Endodermal cell (in vitro differentiated cells): Measurements from ENCODE around the gene TEX2. TPM values are rescaled to one million over a fixed set of nuclear protein-coding genes. Genes with fewer than 3 reads are reported as not detected.

ENCODE experiments used
- DNase-seq: peaks from one replicate; pipeline ENCODE4 v3.0.0-alpha.2; 2017
- H3K27ac ChIP-seq: 2 replicates; pipeline ENCODE4 v1.5.1; 2013; ENCODE audit warnings: mild to moderate bottlenecking, low read depth, low read length, moderate library complexity
- H3K27me3 ChIP-seq: 2 replicates; pipeline ENCODE4 v1.6.1; 2013; ENCODE audit warnings: mild to moderate bottlenecking, low read length, moderate library complexity; ENCODE audit not compliant: insufficient read depth, control insufficient read depth, poor library complexity, severe bottlenecking
- H3K36me3 ChIP-seq: 2 replicates; pipeline ENCODE4 v1.7.0; 2013; ENCODE audit warnings: mild to moderate bottlenecking, low read length, moderate library complexity; ENCODE audit not compliant: control insufficient read depth, insufficient read depth
- H3K4me1 ChIP-seq: one replicate; pipeline ENCODE4 v1.7.0; 2013; ENCODE audit warnings: low read length; ENCODE audit not compliant: control insufficient read depth, insufficient read depth
- H3K4me3 ChIP-seq: 2 replicates; pipeline ENCODE4 v1.5.1; 2013; ENCODE audit warnings: mild to moderate bottlenecking, low read length, moderate library complexity
- H3K9ac ChIP-seq: 2 replicates; pipeline ENCODE4 v1.6.1; 2013; ENCODE audit warnings: mild to moderate bottlenecking, low read length, moderate library complexity; ENCODE audit not compliant: poor library complexity, severe bottlenecking; ENCODE audit errors: extremely low read depth
- H3K9me3 ChIP-seq: 2 replicates; pipeline ENCODE4 v1.6.1; 2013; ENCODE audit warnings: mild to moderate bottlenecking, low read length, moderate library complexity; ENCODE audit not compliant: control insufficient read depth
- H3K27ac Mint-ChIP-seq: 2 replicates; pipeline ENCODE4 v1.8.0; 2020; ENCODE audit warnings: mixed read lengths
- H3K27me3 Mint-ChIP-seq: 2 replicates; pipeline ENCODE4 v1.8.0; 2021; ENCODE audit warnings: mild to moderate bottlenecking, mixed read lengths; ENCODE audit not compliant: insufficient read depth
- H3K36me3 Mint-ChIP-seq: 2 replicates; pipeline ENCODE4 v1.8.0; 2020; ENCODE audit warnings: low read depth, mixed read lengths
- H3K4me1 Mint-ChIP-seq: 2 replicates; pipeline ENCODE4 v1.8.0; 2020; ENCODE audit warnings: mixed read lengths
- H3K4me3 Mint-ChIP-seq: 2 replicates; pipeline ENCODE4 v1.8.0; 2020; ENCODE audit warnings: mild to moderate bottlenecking, moderate library complexity, mixed read lengths
- H3K9me3 Mint-ChIP-seq: 2 replicates; pipeline ENCODE4 v1.8.0; 2020; ENCODE audit warnings: mild to moderate bottlenecking, mixed read lengths
- CTCF ChIP-seq: fragments of 200-600 bp; sonication (generic); conservative IDR thresholded peaks from 2 replicates; pipeline ENCODE4 v1.5.0; 2021; ENCODE audit warnings: antibody characterized with exemption, mild to moderate bottlenecking
- WGBS, 2 experiments: methylation state at CpG; one replicate each; pipeline versions ENCODE4 v1.1.5 to v1.1.7; 2013; ENCODE audit warnings: missing lambda C conversion rate in 2 of 2, mixed read lengths in 1 of 2; ENCODE audit not compliant: insufficient coverage in 1 of 2, insufficient read length in 1 of 2; 5-methylcytosine and 5-hydroxymethylcytosine counted together
- total RNA-seq, 2 donors: library from RNA; stranded (reverse); fragmentation: NEBNext Ultra II Directional in 1 of 2; extraction: Animal tissue kit (Norgen Biotek cat#: 25700) in 1 of 2; gene quantifications; 2 replicates in 1 of 2; 3 replicates in 1 of 2; pipeline ENCODE4 v1.2.1, GENCODE V29; 2021

TEX2 gene
- total RNA-seq, 2 donors from 2014 or later, result 11.6 to 13.1 TPM

DNA sequence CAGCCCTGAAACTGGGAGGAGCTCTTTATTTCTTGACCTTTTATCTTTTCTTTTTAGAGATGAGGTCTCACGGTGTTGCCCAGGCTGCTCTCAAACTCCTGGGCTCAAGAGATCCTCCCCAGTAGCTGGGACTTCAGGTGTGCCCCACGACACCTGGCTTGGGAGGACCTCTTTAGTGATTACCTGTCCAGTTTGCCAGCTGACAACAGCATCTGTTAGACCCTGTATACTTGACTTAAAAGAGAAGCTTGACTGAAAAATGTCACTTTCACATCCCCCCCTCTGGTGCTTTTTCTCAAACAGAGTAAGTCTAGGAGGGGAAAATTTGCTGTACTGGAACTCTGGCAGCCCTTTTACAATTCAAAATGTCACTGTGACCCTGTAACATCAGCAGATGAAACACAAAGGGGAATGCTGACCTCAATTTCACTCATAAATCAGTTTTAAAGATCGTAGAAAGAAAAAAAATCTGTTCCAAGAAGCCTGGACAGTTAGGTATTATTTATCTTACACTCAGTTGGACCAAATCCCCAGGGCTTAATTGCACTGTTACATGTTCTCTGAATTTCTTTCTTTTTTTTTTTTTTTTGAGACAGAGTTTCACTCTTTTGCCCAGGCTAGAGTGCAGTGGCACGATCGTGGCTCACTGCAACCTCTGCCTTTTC lies 131.3 kb downstream of the TEX2 start:
- peaks cover 23% of the 10 kb centered on the region for H3K27me3 ChIP-seq
- H3K36me3 ChIP-seq, result no peaks in the 10 kb centered on the region
- DNase-seq, result peak; percentile 43
- peaks cover 5% of the 10 kb centered on the region for H3K4me1 ChIP-seq
- no peaks in the 10 kb centered on the region for H3K9me3 ChIP-seq
- Mint-ChIP-seq H3K27ac (no peak overlapping the region), H3K27me3 (peaks cover 21% of the 10 kb centered on the region), H3K4me3 (no peak overlapping the region), H3K9me3 (no peaks in the 10 kb centered on the region), H3K36me3 (no peaks in the 10 kb centered on the region), H3K4me1 (peaks cover 5% of the 10 kb centered on the region)
- H3K4me3 ChIP-seq, result no peak overlapping the region
- WGBS, 2 experiments, result 90 to 91% methylated on average over 5 of the region's 5 CpGs
- no peak for TF ChIP-seq CTCF
- H3K27ac ChIP-seq, result no peak overlapping the region
- no peak overlapping the region for H3K9ac ChIP-seq

DNA sequence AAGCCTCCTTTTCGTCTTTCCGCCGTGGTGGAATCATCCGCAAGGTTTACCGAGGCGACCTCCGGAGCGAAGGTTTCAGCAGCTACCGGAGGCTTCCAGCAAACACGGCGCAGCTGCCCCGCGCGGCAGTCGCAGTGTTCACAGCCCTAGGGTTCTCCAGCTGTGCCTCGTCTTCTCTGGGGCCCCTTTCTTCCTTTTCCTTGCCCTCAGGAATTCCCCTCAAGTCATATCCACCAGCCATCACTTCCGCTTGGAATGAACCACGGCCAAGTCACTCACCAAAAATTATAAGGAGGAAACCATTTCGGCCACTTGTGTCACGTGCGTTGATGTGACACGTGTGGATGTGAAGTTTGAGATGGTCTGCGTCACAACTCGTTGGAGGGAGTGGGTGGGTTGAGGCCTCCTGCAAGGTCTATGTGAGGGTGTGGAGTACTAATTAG lies 132.5 kb downstream of the TEX2 start:
- H3K4me1 ChIP-seq, result peaks cover 5% of the 10 kb centered on the region
- H3K9ac ChIP-seq, result peak overlapping the region; percentile 9
- H3K36me3 Mint-ChIP-seq, result no peaks in the 10 kb centered on the region
- no peaks in the 10 kb centered on the region for H3K9me3 ChIP-seq
- peak overlapping the region; percentile 75 for H3K4me3 ChIP-seq
- H3K4me3 Mint-ChIP-seq, result peak overlapping the region; percentile 62
- H3K4me1 Mint-ChIP-seq, result peaks cover 5% of the 10 kb centered on the region
- WGBS, 2 experiments, result 41 to 47% methylated on average over 18 to 24 of the region's 24 CpGs
- no peaks in the 10 kb centered on the region for H3K9me3 Mint-ChIP-seq
- no peaks in the 10 kb centered on the region for H3K36me3 ChIP-seq
- TF ChIP-seq CTCF, result peak; percentile 0
- H3K27ac ChIP-seq, result no peak overlapping the region
- DNase-seq, result no peak
- H3K27me3 Mint-ChIP-seq, result peaks cover 21% of the 10 kb centered on the region
- peak overlapping the region; percentile 82 for H3K27ac Mint-ChIP-seq
- H3K27me3 ChIP-seq, result peaks cover 23% of the 10 kb centered on the region

DNA sequence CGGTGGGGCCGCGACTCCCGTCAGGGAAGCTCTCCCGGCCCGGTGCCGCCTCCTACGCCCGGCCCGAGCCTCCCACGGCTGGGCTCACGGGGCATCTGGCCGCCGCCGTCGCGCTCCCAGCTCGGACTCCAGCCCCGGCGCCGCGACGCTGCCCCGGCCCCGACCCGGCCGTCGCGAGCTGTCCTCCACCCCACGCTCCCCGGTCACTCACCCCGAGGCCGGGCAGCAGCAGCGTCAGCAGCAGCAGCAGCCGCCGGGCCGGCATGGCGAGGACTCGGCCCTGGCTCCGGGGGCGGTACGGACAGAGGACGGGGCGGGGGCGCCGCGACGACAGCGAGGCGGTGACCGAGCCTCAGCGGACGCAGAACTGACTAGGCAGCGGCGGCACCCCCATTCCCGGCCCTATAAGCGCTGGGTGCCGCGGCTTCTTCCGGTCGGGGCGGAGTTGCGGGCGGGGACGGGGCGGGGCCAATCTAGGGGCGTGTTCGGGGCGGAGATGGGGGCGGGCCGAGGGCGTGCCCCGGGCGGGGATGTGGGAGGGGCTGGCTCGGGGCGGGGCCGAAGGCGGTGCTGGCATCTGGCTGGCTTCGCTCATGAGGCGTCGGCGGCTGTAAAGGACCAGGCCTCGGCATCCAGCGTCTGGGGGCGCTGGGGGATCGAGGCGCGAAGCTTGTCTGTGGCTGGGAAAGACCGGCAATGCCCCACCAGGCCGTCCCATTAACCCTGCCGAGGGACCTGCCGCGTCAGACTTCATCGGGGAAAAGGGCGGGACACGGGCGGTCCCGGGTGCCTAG lies 133.1 kb downstream of the TEX2 start, which contains the start of gene ERN1:
Gene ERN1 (minus strand): TSS at position 380 of the 794 bp plus-strand sequence. CDS start 115 bp downstream, at position 265.
- peak within 1 kb of the TSS; percentile 62 for H3K4me3 Mint-ChIP-seq
- WGBS, 2 experiments, result 0% methylated on average over 7 to 98 of the region's 98 CpGs
- no peaks in the 10 kb centered on the region for H3K9me3 ChIP-seq
- peak; percentile 99 for DNase-seq
- peak within 1 kb of the TSS; percentile 82 for H3K27ac Mint-ChIP-seq
- H3K27ac ChIP-seq, result no peak within 1 kb of the TSS
- H3K4me1 ChIP-seq, result peaks cover 5% of the 10 kb centered on the region
- H3K9me3 Mint-ChIP-seq, result no peaks in the 10 kb centered on the region
- H3K4me1 Mint-ChIP-seq, result peaks cover 5% of the 10 kb centered on the region
- H3K27me3 ChIP-seq, result peaks cover 23% of the 10 kb centered on the region
- peak within 1 kb of the TSS; percentile 45 for H3K9ac ChIP-seq
- peak; percentile 31 for TF ChIP-seq CTCF
- peaks cover 21% of the 10 kb centered on the region for H3K27me3 Mint-ChIP-seq
- peak within 1 kb of the TSS; percentile 83 for H3K4me3 ChIP-seq
- no peaks in the 10 kb centered on the region for H3K36me3 Mint-ChIP-seq
- H3K36me3 ChIP-seq, result no peaks in the 10 kb centered on the region
